Measurements from ENCODE around the gene PRSS38. TPM values are rescaled to one million over a fixed set of nuclear protein-coding genes. Genes with fewer than 3 reads are reported as not detected.
A peak's percentile ranks its signal among the peaks of the same experiment; 100 is the strongest.

The PRSS38 gene
- total RNA-seq, 1 experiment from 2014 or later, result not detected

- Histone ChIP-seq H3K27me3 (ENCODE audit: insufficient read depth, low read length) (no peaks in the 10 kb centered on the region), H3K27ac (ENCODE audit: low read depth, low read length) (no peak overlapping the region), H3K4me2 (ENCODE audit: low read length) (no peak overlapping the region), H3K9ac (ENCODE audit: low read length) (no peak overlapping the region), H3K9me2 (ENCODE audit: insufficient read depth) (no peaks in the 10 kb centered on the region), H4K20me1 (ENCODE audit: insufficient read depth) (no peaks in the 10 kb centered on the region), H3K36me3 (ENCODE audit: control insufficient read depth in 1 of 2, insufficient read depth in 2 of 2, low read length in 2 of 2) (no peaks in the 10 kb centered on the region), H3K4me3 (replicated peaks in 1 of 2; ENCODE audit: low read depth in 1 of 2, low read length in 2 of 2) (no peak overlapping the region), H3K4me1 (ENCODE audit: control insufficient read depth in 1 of 2, insufficient read depth in 2 of 2, low read length in 2 of 2) (no peaks in the 10 kb centered on the region), H3K79me2 (ENCODE audit: insufficient read depth, low read length) (no peaks in the 10 kb centered on the region), H3K9me3 (ENCODE audit: control insufficient read depth in 1 of 2, insufficient read depth in 1 of 2, low read depth in 1 of 2, low read length in 2 of 2) (peaks cover 4 to 7% of the 10 kb centered on the region in 2 experiments; a peak in 1 of 4 replicates), H2AFZ (ENCODE audit: low read depth, low read length, poor library complexity, severe bottlenecking) (no peak overlapping the region)
- ATAC-seq (no peak), DNase-seq (ENCODE audit: low read depth, low spot score) (no peak)
- RAD21 ChIA-PET (ENCODE audit: low non-redundant PET in 1 of 2, low total read pairs in 2 of 2, uncharacterized antibody in 2 of 2, unreplicated experiment in 2 of 2), result no interaction called here
- CTCF ChIA-PET, result no interaction called here
- POLR2A ChIA-PET, result no interaction called here
- intact Hi-C loops (cut with micrococcal nuclease), result no loop called here
- TF ChIP-seq SRF (IDR thresholded peaks at IDR 0.05; ENCODE audit: low read depth), result no peak
- 0 out of 2 replicates have a peak, but pooled peaks have one; percentile 18 for TF ChIP-seq CBX3 (IDR thresholded peaks at IDR 0.05; ENCODE audit: low read depth)
- no peak for TF ChIP-seq POLR2AphosphoS5 (IDR thresholded peaks at IDR 0.05; ENCODE audit: low read depth, low read length)
- TF ChIP-seq SIN3A (IDR thresholded peaks at IDR 0.05; ENCODE audit: low read depth), result no peak
- no peak for TF ChIP-seq TCF7L2 (IDR thresholded peaks at IDR 0.05; ENCODE audit: borderline replicate concordance, extremely low read depth, insufficient read depth, insufficient read length)
- no TSS peak for BruUV-seq (replicated peaks)
These were observed 1.5 kb upstream of the PRSS38 start for GRCh38 chr1:227813962-227814361.

- H3K9ac ChIP-seq (ENCODE audit: low read length), result no peak overlapping the region
- H3K27ac ChIP-seq (ENCODE audit: low read depth, low read length), result no peak overlapping the region
- ATAC-seq (0 out of 2 replicates have a peak, but pooled peaks have one; percentile 27), DNase-seq (ENCODE audit: low read depth, low spot score) (no peak)
- no peaks in the 10 kb centered on the region for H3K9me2 ChIP-seq (ENCODE audit: insufficient read depth)
- H2AFZ ChIP-seq (ENCODE audit: low read depth, low read length, poor library complexity, severe bottlenecking), result no peak overlapping the region
- H3K4me2 ChIP-seq (ENCODE audit: low read length), result no peak overlapping the region
- BruUV-seq (replicated peaks), result no TSS peak
- no peaks in the 10 kb centered on the region for H4K20me1 ChIP-seq (ENCODE audit: insufficient read depth)
- POLR2A ChIA-PET, result no interaction called here
- intact Hi-C loops (cut with micrococcal nuclease), result no loop called here
- CTCF ChIA-PET, result no interaction called here
- RAD21 ChIA-PET (ENCODE audit: low non-redundant PET in 1 of 2, low total read pairs in 2 of 2, uncharacterized antibody in 2 of 2, unreplicated experiment in 2 of 2), result no interaction called here
- H3K36me3 ChIP-seq (ENCODE audit: control insufficient read depth in 1 of 2, insufficient read depth in 2 of 2, low read length in 2 of 2), result no peaks in the 10 kb centered on the region
- H3K9me3 ChIP-seq (ENCODE audit: control insufficient read depth in 1 of 2, insufficient read depth in 1 of 2, low read depth in 1 of 2, low read length in 2 of 2), result peaks cover 4 to 7% of the 10 kb centered on the region in 2 experiments; a peak in 1 of 4 replicates
- TF ChIP-seq YY1 (IDR thresholded peaks at IDR 0.05; ENCODE audit: extremely low read depth, insufficient replicate concordance, low read depth, low read length) (no peak), JUND (IDR thresholded peaks at IDR 0.05) (no peak), MAX (IDR thresholded peaks at IDR 0.05) (no peak), EZH2 (IDR thresholded peaks at IDR 0.05) (no peak)
- H3K4me1 ChIP-seq (ENCODE audit: control insufficient read depth in 1 of 2, insufficient read depth in 2 of 2, low read length in 2 of 2), result no peaks in the 10 kb centered on the region
- H3K4me3 ChIP-seq (replicated peaks in 1 of 2; ENCODE audit: low read depth in 1 of 2, low read length in 2 of 2), result no peak overlapping the region
- no peaks in the 10 kb centered on the region for H3K27me3 ChIP-seq (ENCODE audit: insufficient read depth, low read length)
- no peaks in the 10 kb centered on the region for H3K79me2 ChIP-seq (ENCODE audit: insufficient read depth, low read length)
These were observed 1.4 kb downstream of the PRSS38 start for GRCh38 chr1:227816750-227817446.
